Type B pancreatic cell (in vitro differentiated cells): Measurements from ENCODE around the gene EIF3I. TPM values are rescaled to one million over a fixed set of nuclear protein-coding genes. Genes with fewer than 3 reads are reported as not detected.

ENCODE experiments used
- DNase-seq: peaks from one replicate; pipeline ENCODE4 v3.0.0; 2021; ENCODE audit warnings: mixed read lengths; ENCODE audit not compliant: unreplicated experiment; ENCODE audit errors: extremely low spot score
- H3K27ac Mint-ChIP-seq: 2 replicates; pipeline ENCODE4 v1.8.0; 2021; ENCODE audit warnings: mild to moderate bottlenecking, mixed read lengths
- H3K27me3 Mint-ChIP-seq: 2 replicates; pipeline ENCODE4 v1.8.0; 2021; ENCODE audit warnings: mixed read lengths
- H3K36me3 Mint-ChIP-seq: 2 replicates; pipeline ENCODE4 v1.8.0; 2021; ENCODE audit warnings: mixed read lengths
- H3K4me1 Mint-ChIP-seq: one replicate; pipeline ENCODE4 v1.8.0; 2021; ENCODE audit warnings: mixed read lengths; ENCODE audit not compliant: unreplicated experiment
- H3K4me3 Mint-ChIP-seq: 2 replicates; pipeline ENCODE4 v1.8.0; 2021; ENCODE audit warnings: mild to moderate bottlenecking, mixed read lengths
- H3K9me3 Mint-ChIP-seq: 2 replicates; pipeline ENCODE4 v1.8.0; 2021; ENCODE audit warnings: mixed read lengths
- CTCF ChIP-seq: fragments of 200-600 bp; sonication (generic); conservative IDR thresholded peaks from 2 replicates; pipeline ENCODE4 v1.5.0; 2021; ENCODE audit warnings: antibody characterized with exemption, mild to moderate bottlenecking
- total RNA-seq: library from RNA; stranded (reverse); gene quantifications from 2 replicates; pipeline ENCODE4 v1.2.1, GENCODE V29; 2021; ENCODE audit warnings: low replicate concordance

EIF3I gene
- total RNA-seq, 1 donor from 2014 or later = 179 TPM

GRCh38 chr1:32199043-32199716, 23.0 kb upstream of the EIF3I start:
- no peaks in the 10 kb centered on the region for H3K9me3 Mint-ChIP-seq
- H3K4me1 Mint-ChIP-seq = peaks cover 30% of the 10 kb centered on the region
- H3K4me3 Mint-ChIP-seq = peak overlapping the region; percentile 17
- peaks cover 4% of the 10 kb centered on the region for H3K36me3 Mint-ChIP-seq
- no peak for DNase-seq
- H3K27ac Mint-ChIP-seq = no peak overlapping the region
- no peaks in the 10 kb centered on the region for H3K27me3 Mint-ChIP-seq
- TF ChIP-seq CTCF = no peak

DNA sequence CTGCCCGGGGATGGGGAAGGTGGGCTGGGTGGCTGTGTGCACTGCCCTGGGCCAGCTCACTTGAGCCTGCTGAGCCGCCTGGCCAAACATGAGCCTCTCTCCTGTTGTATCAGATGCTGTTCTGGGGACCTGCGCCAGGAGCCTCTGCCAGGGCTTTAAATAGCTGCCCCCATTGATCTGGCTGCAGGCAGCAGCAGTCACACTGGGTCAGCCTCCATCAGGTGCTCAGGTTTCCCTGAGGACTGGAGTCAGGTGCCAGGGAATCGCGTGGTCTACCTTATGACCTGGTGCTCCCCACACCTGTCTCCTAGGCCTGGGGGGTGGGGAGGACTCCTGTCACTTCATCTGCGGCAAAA, 22.5 kb upstream of the EIF3I start:
- no peak for DNase-seq
- TF ChIP-seq CTCF = no peak
- Mint-ChIP-seq H3K9me3 (no peaks in the 10 kb centered on the region), H3K4me1 (peaks cover 30% of the 10 kb centered on the region), H3K27ac (peak overlapping the region; percentile 90), H3K4me3 (peak overlapping the region; percentile 93), H3K36me3 (peaks cover 3% of the 10 kb centered on the region), H3K27me3 (no peaks in the 10 kb centered on the region)

DNA sequence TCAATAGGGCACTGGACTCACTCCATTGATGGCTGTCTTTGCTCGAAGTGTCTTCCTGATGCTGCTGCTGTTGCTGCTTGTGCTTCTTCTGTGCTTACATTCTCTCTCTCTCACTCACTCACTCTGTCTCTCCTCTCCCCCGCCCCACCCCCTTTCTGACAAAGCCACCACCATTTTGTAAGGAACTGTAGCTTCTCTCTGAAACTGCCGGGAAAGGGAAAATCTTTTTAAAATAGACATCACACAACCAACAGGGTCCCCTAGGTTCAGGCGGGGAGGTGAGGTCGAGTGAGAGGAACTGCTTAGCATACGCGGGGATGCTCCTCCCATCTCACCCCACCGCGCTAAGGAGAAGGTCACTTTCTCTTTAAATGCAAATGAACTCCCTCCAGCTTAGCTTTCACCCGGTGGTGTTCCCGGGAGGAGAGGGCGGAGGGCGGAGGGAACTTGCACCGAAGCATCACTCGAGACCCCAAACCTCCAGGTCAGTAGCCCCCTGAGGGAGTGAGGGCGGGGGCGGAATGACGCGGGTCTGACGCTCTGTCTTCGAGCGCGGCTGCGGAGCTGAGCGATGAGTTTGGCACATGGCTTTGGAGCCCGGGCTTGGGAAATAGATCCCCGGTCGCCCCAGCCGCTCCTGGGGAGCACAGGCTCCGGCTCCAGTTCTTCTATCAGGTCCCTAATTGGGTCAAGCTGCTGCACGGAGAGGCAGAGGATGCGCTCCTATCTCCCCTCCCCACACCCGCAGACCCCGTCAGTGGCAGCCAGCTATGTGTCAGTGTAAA, 21.8 kb upstream of the EIF3I start, which contains the start of gene CCDC28B:
Gene CCDC28B, plus strand, starts transcription at position 370 of the 785 bp plus-strand sequence. CDS start 1,341 bp downstream, outside the sequence.
- Mint-ChIP-seq H3K9me3 (no peaks in the 10 kb centered on the region), H3K4me3 (peak within 1 kb of the TSS; percentile 93), H3K4me1 (peaks cover 30% of the 10 kb centered on the region), H3K36me3 (peaks cover 3% of the 10 kb centered on the region), H3K27me3 (no peaks in the 10 kb centered on the region), H3K27ac (peak within 1 kb of the TSS; percentile 90)
- DNase-seq = no peak
- no peak for TF ChIP-seq CTCF

DNA sequence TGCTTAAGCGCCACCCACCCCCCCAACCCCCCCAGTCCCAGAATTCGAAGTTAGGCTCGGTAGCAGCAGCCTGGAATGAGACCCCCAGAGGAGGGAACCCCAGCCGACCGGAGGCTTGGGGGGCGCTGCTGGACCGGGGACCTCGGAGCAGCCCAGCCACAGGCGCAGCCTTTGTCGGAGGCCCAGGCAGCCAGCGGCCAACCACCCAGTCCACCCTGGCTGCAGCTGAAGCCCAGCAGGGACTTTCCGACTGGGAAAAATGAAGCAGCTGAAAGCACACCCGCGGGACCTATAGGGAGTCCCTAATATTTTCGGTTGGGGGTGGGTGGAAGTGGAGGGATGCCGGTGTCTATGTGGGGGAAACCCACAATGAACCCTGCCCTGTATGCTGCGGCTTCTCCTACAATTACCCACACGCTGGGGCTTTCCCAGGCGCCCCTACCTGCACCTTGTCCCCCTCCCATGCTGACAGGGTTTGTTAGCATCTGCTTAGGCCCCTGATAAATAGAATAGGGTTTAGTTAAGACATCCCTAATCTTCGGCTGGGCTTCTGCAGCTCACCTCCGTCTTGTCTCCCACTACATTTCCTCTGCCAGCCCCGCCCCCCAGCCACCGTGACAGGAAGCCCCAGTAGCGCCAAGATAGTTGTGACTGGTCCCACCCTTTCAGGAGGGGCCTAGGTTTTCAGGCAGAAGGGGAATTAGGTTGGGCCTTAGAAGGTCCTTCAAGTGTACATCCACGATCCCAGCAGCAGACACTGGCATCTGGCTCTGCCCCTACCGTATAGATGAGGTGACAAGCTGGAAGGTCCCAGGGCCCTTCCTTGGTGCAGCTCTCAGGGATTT, 21.0 kb upstream of the EIF3I start:
- H3K27me3 Mint-ChIP-seq = no peaks in the 10 kb centered on the region
- H3K36me3 Mint-ChIP-seq = peaks cover 3% of the 10 kb centered on the region
- no peak for DNase-seq
- no peak for TF ChIP-seq CTCF
- peaks cover 33% of the 10 kb centered on the region for H3K4me1 Mint-ChIP-seq
- H3K4me3 Mint-ChIP-seq = peak overlapping the region; percentile 93
- H3K27ac Mint-ChIP-seq = peak overlapping the region; percentile 90
- H3K9me3 Mint-ChIP-seq = no peaks in the 10 kb centered on the region

DNA sequence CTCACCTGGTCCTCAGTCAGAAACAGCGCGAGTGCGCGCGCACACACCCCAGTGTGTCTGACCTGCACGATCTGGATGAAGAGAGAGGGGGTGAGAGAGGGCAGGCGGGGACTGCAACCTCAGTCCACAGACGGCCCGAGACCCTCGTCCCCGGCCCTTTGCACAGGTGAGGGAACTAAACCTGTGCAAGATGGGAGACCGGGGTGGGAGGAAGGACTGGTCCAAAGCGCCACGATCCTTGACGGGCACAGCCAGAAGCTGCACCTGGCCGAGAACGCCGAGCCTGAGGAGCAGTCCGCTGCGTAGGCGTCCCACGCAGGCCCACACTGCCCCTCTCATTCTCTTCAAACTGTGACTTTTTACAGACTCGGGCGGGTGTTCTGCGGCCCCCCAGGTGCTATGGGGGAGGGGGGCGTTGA, 17.3 kb upstream of the EIF3I start:
- Mint-ChIP-seq H3K4me3 (peak overlapping the region; percentile 92), H3K9me3 (no peaks in the 10 kb centered on the region), H3K36me3 (no peaks in the 10 kb centered on the region), H3K27me3 (no peaks in the 10 kb centered on the region), H3K27ac (peak overlapping the region; percentile 83), H3K4me1 (peaks cover 26% of the 10 kb centered on the region)
- DNase-seq = no peak
- no peak for TF ChIP-seq CTCF
